ENCODE data around the gene NR2C2.

NR2C2 gene

DNA sequence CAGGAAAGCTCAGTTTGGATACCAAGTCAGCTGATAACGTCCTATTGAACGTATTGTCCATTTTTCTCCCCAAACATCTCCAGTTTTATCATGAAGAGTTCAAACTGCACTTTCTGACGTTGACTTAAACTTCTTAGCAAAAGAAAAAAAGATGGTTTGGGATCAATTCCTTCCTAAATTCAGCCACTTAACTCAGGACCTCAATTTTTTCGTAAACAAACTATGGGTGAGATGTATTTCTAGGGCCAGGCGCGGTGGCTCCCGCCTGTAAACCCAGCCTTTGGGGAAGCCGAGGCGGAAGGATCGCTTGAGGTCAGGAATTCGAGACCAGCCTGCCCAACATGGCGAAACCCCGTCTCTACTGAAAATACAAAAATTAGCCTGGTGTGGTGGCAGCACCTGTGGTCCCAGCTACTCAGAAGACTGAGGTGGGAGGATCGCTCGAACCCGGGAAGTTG, 118.2 kb downstream of the NR2C2 start:
- no peak for DNase-seq

DNA sequence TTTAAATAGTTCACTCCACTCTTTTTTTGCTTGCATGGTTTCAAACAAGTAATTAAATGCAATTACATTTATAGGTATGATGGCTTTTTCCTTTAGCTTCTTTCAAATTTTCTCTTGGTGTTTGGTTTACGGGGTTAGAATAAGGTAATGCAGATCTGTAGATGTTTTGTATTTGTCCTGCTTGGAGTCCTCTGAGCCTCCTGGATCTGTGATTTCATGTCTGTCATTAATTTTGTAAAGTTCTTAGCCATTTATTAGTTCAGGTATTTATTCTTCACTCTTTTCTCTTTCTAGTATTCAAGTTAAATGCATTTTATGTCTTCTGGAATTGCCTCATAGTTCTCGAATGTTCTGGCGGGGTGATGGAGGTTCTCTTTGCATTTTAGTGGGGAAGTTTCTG, 119.1 kb downstream of the NR2C2 start:
- DNase-seq = no peak

- DNase-seq = no peak
Observed at GRCh38 chr3:15069441-15069840, 122.1 kb downstream of the NR2C2 start.

- DNase-seq = no peak
Observed at GRCh38 chr3:15071699-15072098, 124.3 kb downstream of the NR2C2 start.

DNA sequence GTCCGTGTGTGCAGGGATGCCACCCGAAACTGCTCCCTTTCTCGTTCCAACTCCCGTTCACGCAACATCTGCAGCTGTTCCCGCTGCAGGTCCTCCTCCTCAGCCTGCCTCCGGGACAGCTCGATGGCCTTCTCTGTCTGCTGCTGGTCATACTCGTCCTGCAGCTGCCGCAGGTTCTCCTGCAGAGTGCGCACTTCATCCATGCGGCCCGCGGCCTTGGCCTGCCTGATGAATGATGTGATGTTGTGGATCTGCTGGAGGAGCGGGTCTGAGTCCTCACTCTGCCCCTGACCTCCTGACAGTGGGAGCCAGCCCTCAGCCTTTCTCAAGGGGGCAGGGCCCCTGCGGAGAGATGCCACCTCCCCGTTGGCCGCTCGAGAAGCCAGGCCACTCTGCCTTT, 127.1 kb downstream of the NR2C2 start:
- DNase-seq = no peak

DNA sequence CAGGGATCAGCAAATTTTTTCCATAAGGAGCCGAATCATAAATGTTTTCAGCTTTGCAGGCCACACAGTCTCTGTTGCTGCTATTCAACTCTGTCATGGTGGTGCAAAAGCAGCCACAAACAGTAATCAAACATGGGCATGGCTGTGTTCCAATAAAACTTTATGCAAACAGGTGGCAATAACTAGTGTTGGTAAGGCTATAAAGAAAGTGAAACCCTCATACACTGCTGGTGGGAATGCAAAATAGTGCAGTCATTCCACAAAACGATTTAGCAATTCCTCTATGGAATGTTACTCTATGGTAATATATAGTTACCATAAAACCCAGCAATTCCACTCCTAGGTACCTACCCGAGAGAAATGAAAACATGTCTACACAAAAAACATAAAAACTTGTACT, 131.7 kb downstream of the NR2C2 start:
- DNase-seq = no peak

GRCh38 chr3:15081960-15082664, 134.7 kb downstream of the NR2C2 start:
- DNase-seq = peak; percentile 18

DNA sequence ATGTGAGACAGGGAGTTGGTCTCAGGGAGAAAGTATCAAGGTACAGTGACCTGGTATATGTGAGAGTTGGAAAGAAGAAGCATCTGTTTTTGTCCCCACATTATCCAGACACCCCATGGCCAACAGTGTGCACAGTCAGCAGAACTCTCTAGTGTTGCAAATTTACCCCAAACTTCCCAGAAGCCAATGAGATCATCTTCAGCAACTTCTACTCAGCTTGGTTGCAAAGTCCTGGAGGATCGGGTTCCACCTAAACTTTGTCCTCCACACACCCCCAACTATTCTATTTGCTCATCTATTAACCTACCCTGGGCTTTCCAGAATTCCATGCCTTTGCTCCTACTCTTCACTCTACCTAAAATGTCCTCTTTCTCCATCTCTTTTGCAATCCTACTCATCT, 135.9 kb downstream of the NR2C2 start:
- DNase-seq = no peak

DNA sequence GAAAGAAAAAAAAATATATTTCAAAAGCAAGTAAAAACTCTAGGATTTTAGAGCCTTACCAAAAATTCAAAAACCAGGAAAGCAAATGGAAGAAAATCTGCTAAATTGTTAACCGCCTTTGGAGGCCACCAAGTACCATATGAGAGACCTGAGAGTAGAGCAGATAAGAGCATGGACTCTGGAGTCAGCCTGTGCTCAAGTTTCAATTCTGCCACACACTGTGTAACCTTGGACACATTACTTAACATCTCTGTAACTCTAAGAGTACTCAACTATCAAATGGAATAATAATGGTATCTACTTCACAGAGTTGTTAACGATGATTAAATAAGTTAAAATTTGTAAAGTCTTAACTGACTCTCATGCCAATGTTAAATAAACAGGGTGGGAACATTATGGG, 138.9 kb downstream of the NR2C2 start:
- DNase-seq = no peak

DNA sequence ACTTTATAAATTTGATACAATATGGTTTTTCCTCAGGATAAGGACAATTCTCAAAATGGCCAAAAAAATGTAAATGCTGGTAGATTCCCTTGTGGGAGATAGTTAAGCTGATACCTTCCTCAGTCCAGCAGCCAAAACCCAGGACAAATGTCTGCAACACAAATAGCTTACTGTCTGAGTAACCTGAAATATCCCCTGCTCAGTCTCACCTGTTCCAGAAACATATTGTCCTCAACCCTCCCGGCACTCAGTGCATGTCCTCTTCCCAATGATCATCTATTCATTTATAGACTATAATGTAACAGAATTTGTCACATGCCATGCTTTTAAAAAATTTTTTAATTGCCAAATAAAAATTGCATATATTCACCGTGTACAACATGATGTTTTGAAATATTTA, 139.3 kb downstream of the NR2C2 start:
- no peak for DNase-seq

GRCh38 chr3:15089201-15089600, 141.8 kb downstream of the NR2C2 start:
- no peak for DNase-seq

DNA sequence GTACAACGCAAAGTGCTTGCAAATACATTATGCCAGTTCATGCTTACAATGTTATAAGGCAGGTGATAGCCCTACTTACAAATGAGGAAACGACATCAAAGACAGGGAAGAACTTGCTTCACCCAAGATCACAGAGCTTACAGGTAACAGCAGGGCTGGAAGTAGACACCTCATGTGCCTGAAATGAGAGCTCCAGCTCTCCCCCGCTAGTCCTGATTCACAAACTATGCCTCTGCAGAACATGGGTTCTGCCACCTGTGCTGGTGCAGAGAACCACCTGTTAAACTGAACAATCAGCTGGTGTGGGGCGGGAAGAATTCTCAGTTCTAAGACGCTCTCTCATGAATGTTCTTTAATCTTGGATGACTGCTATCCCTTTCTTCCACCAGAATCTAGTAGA, 144.2 kb downstream of the NR2C2 start:
- DNase-seq = no peak

GRCh38 chr3:15092686-15093085, 145.3 kb downstream of the NR2C2 start:
- DNase-seq = no peak

- no peak for DNase-seq
Observed at GRCh38 chr3:15094187-15094875, 146.9 kb downstream of the NR2C2 start.

GRCh38 chr3:15096046-15096445, 148.7 kb downstream of the NR2C2 start:
- no peak for DNase-seq

- no peak for DNase-seq
Observed at GRCh38 chr3:15097891-15098290, 150.5 kb downstream of the NR2C2 start.

Data from NCI-H2029 (cell line).